ENCODE measurements around the gene ZNF785. TPM values are rescaled to one million over a fixed set of nuclear protein-coding genes. Genes with fewer than 3 reads are reported as not detected.

The ZNF785 gene
- total RNA-seq, 1 donor from 2014 or later, result 9.3 TPM

DNA sequence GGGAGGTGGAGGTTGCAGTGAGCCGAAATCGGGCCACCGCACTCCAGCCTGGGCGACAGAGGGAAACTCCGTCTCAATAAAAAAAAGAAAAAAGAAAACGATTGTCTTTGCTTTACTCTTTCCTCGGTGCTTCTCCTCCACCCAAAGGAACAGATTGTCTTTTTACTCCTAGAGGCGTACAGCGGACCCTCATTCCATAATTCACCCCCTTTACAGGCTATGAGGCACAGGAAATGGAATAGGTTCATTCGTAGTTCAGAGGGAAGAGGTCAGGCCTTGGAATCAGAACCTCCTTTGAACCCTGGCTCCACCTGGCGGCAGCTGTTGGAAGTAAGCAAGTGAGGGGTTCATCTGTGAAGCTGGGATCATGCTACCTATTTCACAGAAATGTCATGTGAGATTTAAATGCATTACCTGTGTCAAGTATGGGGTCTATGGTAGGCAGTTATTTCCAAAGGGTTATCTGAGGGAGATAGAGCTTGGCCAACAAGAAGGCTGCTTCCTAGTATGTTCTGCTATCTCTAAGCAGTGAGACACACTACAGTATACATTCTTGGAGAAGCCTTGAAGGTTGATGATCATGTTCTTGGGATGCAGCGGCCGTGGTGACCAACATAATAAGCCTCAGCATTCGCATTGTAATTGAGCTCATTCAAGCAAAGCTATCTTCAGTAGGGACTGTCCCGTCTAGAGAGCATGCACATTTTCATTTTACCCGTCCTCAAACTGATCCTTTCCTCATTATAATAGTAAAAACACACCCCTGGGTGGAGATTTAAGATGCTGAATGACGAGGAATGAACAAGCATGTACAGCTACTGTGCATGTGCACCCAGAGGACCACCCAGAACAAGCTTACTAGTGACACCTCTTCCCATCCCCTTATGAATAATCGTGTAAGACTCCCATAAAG lies 43.4 kb upstream of the ZNF785 start:
- no peaks in the 10 kb centered on the region for H3K36me3 ChIP-seq (ENCODE audit: insufficient read depth, low read length)
- H3K9me3 Mint-ChIP-seq (ENCODE audit: unreplicated experiment), result peaks cover under 1% of the 10 kb centered on the region
- TF ChIP-seq, protein P1, sequence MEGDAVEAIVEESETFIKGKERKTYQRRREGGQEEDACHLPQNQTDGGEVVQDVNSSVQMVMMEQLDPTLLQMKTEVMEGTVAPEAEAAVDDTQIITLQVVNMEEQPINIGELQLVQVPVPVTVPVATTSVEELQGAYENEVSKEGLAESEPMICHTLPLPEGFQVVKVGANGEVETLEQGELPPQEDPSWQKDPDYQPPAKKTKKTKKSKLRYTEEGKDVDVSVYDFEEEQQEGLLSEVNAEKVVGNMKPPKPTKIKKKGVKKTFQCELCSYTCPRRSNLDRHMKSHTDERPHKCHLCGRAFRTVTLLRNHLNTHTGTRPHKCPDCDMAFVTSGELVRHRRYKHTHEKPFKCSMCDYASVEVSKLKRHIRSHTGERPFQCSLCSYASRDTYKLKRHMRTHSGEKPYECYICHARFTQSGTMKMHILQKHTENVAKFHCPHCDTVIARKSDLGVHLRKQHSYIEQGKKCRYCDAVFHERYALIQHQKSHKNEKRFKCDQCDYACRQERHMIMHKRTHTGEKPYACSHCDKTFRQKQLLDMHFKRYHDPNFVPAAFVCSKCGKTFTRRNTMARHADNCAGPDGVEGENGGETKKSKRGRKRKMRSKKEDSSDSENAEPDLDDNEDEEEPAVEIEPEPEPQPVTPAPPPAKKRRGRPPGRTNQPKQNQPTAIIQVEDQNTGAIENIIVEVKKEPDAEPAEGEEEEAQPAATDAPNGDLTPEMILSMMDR (IDR thresholded peaks at IDR 0.05; ENCODE audit: insufficient read depth, low read depth, low read length), result peak; percentile 88
- no peak for TF ChIP-seq EZH2 (IDR thresholded peaks at IDR 0.05; ENCODE audit: insufficient read depth, low read length)
- H3K4me3 ChIP-seq (ENCODE audit: insufficient read depth, low read depth, low read length), result no peak overlapping the region
- no peaks in the 10 kb centered on the region for H3K36me3 Mint-ChIP-seq (ENCODE audit: low read depth, unreplicated experiment)
- no peaks in the 10 kb centered on the region for H3K79me2 ChIP-seq (ENCODE audit: insufficient read depth, low read length)
- no peak overlapping the region for H3K9ac ChIP-seq (ENCODE audit: low read length)
- no peaks in the 10 kb centered on the region for H3K9me3 ChIP-seq (ENCODE audit: insufficient read depth, low read depth, low read length)
- no peak overlapping the region for H3K27ac ChIP-seq (ENCODE audit: low read depth, low read length)
- H3K27me3 Mint-ChIP-seq (ENCODE audit: low read depth, unreplicated experiment), result peaks cover 4% of the 10 kb centered on the region
- no peak overlapping the region for H3K27ac Mint-ChIP-seq (ENCODE audit: unreplicated experiment)
- FAIRE-seq (no peak), DNase-seq (ENCODE audit: low read depth) (peak; percentile 22)
- H3K4me2 ChIP-seq (ENCODE audit: low read length), result peak overlapping the region; percentile 50
- no peaks in the 10 kb centered on the region for H3K4me1 ChIP-seq (ENCODE audit: insufficient read depth, low read length)
- H2AFZ ChIP-seq (ENCODE audit: low read depth, low read length), result peak overlapping the region; percentile 83
- H3K4me1 Mint-ChIP-seq (ENCODE audit: low read depth, unreplicated experiment), result no peaks in the 10 kb centered on the region
- H3K27me3 ChIP-seq (ENCODE audit: insufficient read depth, low read length), result no peaks in the 10 kb centered on the region
- H3K4me3 Mint-ChIP-seq (ENCODE audit: unreplicated experiment), result no peak overlapping the region
- no peaks in the 10 kb centered on the region for H4K20me1 ChIP-seq (ENCODE audit: insufficient read depth, low read length)

- H3K9ac ChIP-seq (ENCODE audit: low read length), result no peak overlapping the region
- no peak for TF ChIP-seq EZH2 (IDR thresholded peaks at IDR 0.05; ENCODE audit: insufficient read depth, low read length)
- TF ChIP-seq, protein P1 (IDR thresholded peaks at IDR 0.05; ENCODE audit: insufficient read depth, low read depth, low read length), result no peak
- H3K4me1 ChIP-seq (ENCODE audit: insufficient read depth, low read length), result no peaks in the 10 kb centered on the region
- no peak overlapping the region for H3K4me3 ChIP-seq (ENCODE audit: insufficient read depth, low read depth, low read length)
- Mint-ChIP-seq H3K27ac (ENCODE audit: unreplicated experiment) (no peak overlapping the region), H3K36me3 (ENCODE audit: low read depth, unreplicated experiment) (no peaks in the 10 kb centered on the region), H3K4me3 (ENCODE audit: unreplicated experiment) (no peak overlapping the region), H3K9me3 (ENCODE audit: unreplicated experiment) (peaks cover 7% of the 10 kb centered on the region), H3K27me3 (ENCODE audit: low read depth, unreplicated experiment) (peaks cover 15% of the 10 kb centered on the region), H3K4me1 (ENCODE audit: low read depth, unreplicated experiment) (no peaks in the 10 kb centered on the region)
- no peaks in the 10 kb centered on the region for H3K27me3 ChIP-seq (ENCODE audit: insufficient read depth, low read length)
- H3K36me3 ChIP-seq (ENCODE audit: insufficient read depth, low read length), result no peaks in the 10 kb centered on the region
- FAIRE-seq (no peak), DNase-seq (ENCODE audit: low read depth) (no peak)
- no peak overlapping the region for H3K27ac ChIP-seq (ENCODE audit: low read depth, low read length)
- no peaks in the 10 kb centered on the region for H4K20me1 ChIP-seq (ENCODE audit: insufficient read depth, low read length)
- H3K79me2 ChIP-seq (ENCODE audit: insufficient read depth, low read length), result no peaks in the 10 kb centered on the region
- H2AFZ ChIP-seq (ENCODE audit: low read depth, low read length), result no peak overlapping the region
- H3K4me2 ChIP-seq (ENCODE audit: low read length), result no peak overlapping the region
- H3K9me3 ChIP-seq (ENCODE audit: insufficient read depth, low read depth, low read length), result no peaks in the 10 kb centered on the region
These were observed 40.7 kb upstream of the ZNF785 start for GRCh38 chr16:30626236-30626635.

All from astrocyte (in vitro differentiated cells and primary cell).